ENCODE results near the gene SPECC1L.
"Not testable (repeated sequence)": the region's sequence is repeated elsewhere in the genome, so short reads cannot be mapped to it uniquely, and the experiment has no call there.

Gene SPECC1L

DNA sequence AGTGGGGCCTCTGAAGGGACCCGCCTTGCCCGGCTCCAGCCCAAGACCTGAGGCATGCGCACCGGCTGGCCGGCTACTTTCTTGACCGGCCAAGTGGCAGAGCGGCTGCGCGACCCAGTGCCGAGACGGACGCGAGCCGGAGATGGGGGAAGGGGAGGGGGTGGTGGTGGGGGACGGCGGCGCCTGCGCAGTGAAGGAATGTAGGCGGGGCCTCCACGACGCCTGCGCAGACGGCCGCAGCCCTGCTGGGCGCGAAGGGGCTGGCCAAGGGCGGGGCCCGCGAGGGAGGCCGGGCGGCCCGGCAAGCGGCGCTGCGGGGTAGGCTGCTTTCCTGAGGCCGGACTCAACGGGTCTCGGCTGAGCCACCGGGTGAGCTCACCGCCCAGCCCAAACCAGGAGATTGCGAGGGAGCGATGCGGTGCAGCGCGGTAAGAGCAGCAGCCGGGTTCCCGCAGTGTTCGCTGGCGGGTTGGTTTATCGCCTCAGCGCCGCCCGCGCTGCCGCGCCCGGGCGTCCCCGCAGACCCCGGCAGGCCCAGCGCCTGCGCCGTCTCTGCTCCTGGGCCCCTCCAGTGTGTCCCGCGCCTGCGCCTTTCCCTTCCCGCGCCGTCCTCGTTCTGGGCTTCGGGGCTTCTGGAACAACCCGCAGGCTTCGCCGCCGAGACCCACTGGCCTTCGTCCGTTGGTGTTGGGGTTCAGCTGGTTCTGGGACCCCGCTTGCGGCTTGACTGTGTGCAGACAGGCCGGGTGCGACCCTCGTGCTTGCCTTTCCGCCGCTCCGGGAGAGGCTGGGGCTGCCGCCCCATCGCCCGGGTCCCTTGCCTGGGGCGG lies at the start of gene SPECC1L:
TSS of gene SPECC1L (plus strand) at position 276 of the 830 bp plus-strand sequence. CDS start 31,401 bp downstream, outside the sequence.
- DNase-seq, result peak; percentile 77

DNA sequence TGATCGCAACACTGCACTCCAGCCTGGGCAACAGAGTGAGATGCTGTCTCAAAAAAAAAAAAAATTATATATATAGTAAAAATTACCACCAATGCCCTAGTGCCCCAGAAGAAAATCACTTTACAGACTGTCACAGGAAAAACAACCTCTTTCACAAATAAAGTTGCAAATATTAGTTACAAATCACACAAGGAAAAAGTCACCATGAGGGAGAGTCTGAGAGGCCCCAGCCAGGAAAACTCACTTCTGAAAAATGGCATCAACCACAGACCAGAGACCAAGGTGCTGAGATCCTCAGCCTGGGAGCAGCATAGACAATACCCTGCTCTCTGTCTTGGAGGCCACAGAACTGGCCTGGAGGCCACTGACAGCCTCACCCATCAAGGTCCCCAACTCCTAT lies 46.2 kb upstream of the SPECC1L start:
- no peak for DNase-seq

DNA sequence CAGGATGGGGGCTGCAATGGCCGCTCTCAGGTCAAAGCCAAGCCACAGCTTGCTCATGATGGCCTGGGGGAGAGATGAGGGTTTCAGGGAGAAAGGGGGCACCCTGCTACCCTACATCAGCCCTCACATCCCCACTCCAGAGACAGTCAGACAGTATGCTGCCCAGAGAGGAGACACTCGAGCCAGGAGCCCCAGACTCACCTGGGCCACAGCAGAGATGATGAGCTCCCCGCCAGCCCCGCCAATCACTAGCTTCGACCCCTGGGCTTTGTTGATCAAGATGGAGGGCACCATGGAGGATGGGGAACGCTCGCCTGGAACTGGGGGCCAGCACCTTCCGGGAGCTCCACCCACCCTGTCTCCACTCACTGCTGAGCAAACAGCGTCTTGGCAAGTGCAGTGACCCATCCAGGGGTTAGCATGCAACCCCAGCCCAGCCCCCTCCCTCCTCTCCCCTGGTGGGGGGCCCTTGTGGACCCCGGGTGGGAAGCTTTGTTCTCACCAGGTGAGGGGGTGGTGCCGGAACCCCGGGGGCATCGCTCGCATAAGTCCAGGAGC lies 45.5 kb upstream of the SPECC1L start:
- no peak for DNase-seq

DNA sequence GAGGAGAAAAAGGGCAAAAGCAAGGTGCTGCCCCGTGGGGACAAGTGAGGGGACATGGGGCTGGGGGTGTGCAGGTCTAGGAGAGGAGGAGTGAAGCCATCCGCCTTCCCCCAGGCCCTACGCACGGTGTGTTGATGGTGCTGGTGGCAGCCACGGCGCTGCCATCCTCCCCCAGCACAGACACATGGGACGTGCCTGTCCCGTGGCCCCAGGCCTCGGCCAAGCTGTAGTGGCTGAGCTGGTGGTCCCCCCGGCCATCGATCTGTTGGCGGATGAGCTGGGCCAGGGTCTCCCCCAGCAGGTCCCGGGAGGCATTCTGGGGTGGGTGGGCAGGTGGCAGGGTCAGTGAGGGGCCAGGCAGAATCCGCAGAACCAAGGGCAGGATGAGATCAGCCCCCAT lies 44.7 kb upstream of the SPECC1L start:
- DNase-seq, result no peak

GRCh38 chr22:24230911-24231656 lies 39.5 kb upstream of the SPECC1L start:
- no peak for DNase-seq

DNA sequence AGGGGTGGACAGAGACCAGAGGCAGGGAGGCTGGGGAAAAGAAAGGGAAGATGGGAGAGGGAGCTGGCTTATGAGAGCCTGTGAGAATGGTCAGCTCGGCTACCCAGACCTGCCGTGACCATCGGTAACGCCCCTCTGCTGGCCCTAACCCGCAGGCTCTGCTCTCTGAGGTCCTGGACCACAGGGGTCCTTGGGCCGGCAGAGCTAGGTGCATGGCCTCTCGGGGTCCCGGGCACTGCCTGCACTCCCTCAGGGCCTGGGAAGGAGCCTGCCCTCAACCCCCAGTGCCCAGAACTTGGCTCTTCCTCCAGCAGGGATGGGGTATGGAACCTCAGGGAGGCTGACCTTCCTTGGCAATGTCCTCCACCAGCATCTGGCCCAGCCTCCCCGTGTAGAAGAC lies 38.9 kb upstream of the SPECC1L start:
- DNase-seq, result no peak

GRCh38 chr22:24232124-24232523 lies 38.5 kb upstream of the SPECC1L start:
- DNase-seq, result no peak

- DNase-seq, result no peak
Observed at GRCh38 chr22:24232725-24233124, 37.9 kb upstream of the SPECC1L start.

GRCh38 chr22:24233235-24233634 lies 37.4 kb upstream of the SPECC1L start:
- DNase-seq, result no peak

GRCh38 chr22:24233816-24234215 lies 36.8 kb upstream of the SPECC1L start:
- no peak for DNase-seq

- no peak for DNase-seq
Observed at GRCh38 chr22:24235315-24235714, 35.3 kb upstream of the SPECC1L start.

DNA sequence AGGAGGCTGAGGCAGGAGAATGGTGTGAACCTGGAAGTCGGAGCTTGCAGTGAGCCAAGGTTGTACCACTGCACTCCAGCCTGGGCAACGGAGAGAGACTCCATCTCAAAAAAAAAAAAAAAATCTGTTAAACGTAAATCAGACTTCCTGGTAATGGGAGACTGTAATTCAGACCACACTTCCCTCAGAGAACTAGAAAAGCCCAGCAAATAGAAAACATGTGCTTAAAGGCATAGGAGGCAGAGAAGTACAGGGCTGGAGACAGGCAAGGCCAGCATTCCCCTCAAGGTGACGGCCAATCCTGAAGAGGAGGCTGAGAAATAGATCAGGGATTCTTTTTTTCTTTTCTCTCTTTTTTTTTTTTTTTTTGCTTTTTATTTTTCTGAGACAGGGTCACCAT lies 34.0 kb upstream of the SPECC1L start:
- DNase-seq, result no peak

DNA sequence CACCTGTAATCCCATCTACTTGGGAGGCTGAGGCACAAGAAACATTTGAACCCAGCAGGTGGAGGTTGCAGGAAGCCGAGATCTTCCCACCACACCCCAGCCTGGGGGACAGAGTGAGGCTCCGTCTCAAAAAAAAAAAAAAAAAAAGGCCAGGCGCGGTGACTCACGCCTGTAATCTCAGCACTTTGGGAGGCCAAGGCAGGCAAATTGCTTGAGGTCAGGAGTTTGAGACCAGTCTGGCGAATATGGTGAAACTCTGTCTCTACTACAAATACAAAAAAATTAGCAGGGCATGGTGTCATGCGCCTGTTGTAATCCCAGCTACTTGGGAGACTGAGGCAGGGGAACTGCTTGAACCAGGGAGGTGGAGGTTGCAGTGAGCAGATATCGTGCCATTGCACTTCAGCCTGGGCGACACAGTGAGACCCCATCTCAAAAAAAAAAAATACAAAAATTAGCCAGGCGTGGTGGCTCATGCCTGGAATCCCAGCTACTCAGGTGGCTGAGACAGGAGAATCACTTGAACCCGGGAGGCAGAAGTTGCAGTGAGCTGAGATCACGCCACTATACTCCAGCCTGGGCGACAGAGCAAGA lies 32.4 kb upstream of the SPECC1L start:
- not testable (repeated sequence) for DNase-seq

- no peak for DNase-seq
Observed at GRCh38 chr22:24240381-24240780, 30.2 kb upstream of the SPECC1L start.

- not testable (repeated sequence) for DNase-seq
Observed at GRCh38 chr22:24240985-24241692, 29.5 kb upstream of the SPECC1L start.

- not testable (repeated sequence) for DNase-seq
Observed at GRCh38 chr22:24243417-24243816, 27.2 kb upstream of the SPECC1L start.

DNA sequence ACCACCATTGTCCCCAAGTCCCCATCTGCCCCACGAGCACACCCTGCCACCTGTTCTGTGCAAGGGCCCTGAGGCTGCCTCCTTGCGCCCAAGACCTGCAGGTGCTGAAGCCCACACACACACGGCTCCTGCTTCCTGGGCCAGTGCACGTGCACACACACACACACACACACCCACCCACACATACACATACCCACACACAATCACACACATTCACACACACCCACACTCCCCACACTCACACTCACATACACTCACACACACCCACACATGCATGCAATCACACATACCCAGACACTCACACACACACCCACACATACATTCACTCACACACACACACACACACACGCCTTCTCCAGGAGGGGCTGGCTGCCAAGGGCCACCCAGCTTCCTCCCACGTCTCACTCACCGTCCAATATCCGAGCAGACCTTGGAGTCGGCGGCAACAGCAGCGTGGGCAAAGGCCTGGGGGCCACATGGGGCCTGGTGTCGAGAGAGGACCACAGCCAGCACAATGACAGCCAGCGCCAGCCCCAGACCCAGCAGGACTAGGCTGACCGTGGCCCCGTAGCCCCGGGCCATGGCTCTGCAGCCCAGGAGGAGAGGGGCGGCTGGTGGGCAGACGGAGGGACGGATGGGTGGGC lies 26.4 kb upstream of the SPECC1L start:
- DNase-seq, result no peak

- DNase-seq, result not testable (repeated sequence)
Observed at GRCh38 chr22:24245030-24245431, 25.6 kb upstream of the SPECC1L start, which contains the start of gene GGT5. TSS of gene GGT5 (minus strand) at chr22:24245082. CDS start at chr22:24244725, 357 bp downstream.

DNA sequence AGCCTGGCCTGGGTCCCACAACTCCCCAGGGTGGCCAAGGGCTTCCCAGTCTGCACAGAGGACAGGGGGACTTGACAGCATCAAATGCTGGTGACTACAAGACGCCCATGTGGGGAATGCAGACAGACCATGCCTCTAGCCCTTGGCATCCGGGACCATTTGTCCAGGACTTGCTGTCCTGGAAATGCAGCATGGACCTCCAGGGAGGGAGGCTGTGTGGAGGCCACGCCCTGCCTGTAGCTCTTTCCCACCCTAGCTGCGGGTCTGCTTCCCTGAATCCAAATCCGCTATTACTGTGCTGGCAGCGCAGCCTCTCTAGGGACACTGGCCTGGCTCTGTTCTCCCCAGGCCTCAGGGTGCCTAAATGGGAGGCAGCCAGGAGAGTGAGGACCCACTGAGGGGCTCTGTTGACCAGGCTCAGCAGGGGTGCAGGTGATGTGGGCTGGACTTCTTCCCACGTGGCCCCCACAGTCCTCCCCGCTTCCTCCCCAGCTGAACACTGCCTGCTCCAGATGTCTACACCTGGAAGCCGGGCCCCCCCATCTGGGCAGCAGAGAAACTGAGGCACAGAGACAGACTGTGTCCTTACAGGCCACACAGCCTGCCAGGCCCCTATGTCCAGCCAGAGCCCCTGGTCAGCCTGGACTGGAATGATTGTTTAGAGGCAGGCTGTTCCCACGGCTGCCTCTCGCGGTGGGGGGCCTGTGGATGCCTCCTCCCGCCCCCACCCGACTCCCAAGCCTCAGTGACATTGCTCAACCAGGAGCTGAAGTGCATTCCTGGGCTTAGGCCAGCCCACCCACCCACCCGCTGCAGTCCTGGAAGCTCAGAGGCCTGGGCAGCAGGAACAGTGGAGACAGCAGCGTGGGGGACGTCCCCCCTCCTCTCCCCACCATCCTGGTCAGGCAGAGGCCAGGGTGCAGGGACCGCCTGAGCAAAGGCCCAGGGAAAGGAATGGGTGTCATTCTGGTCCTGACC lies 24.8 kb upstream of the SPECC1L start:
- not testable (repeated sequence) for DNase-seq

GRCh38 chr22:24247011-24247507 lies 23.6 kb upstream of the SPECC1L start:
- DNase-seq, result no peak

Measured in NCI-H1048 (cell line).